IPS DF 19.7 (cell line): ENCODE measurements around the gene SETX.

ENCODE experiments used
- DNase-seq: peaks from one replicate; pipeline ENCODE4 v3.0.0-alpha.2; 2013; ENCODE audit warnings: low read depth, low spot score

The SETX gene

DNA sequence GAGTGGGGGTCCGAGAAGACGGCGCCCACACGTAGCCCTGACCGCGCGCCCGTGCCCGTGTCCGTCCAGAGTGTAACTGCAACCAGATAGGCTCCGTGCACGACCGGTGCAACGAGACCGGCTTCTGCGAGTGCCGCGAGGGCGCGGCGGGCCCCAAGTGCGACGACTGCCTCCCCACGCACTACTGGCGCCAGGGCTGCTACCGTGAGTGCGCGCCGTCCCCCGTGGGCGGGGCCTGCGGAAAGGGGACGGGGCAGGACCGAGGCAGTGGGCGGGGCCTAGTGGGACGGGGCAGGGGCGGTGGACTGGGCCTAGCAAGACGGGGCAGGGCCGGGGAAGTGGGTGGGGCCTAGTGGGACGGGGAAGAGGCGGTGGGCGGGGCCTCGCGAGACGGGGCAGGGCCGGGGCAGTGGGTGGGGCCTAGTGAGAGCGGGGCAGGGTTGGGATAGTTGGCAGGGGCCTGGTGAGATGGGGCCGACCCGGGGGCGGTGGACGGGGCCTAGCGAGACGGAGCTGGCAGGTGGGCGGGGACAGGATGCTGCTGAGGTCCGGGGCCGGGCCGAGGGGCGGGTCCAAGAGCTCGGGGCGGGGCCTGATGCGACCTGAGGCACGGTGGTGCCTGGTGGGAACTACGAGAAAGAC, 113.8 kb downstream of the SETX start:
- DNase-seq: peak; percentile 76

DNA sequence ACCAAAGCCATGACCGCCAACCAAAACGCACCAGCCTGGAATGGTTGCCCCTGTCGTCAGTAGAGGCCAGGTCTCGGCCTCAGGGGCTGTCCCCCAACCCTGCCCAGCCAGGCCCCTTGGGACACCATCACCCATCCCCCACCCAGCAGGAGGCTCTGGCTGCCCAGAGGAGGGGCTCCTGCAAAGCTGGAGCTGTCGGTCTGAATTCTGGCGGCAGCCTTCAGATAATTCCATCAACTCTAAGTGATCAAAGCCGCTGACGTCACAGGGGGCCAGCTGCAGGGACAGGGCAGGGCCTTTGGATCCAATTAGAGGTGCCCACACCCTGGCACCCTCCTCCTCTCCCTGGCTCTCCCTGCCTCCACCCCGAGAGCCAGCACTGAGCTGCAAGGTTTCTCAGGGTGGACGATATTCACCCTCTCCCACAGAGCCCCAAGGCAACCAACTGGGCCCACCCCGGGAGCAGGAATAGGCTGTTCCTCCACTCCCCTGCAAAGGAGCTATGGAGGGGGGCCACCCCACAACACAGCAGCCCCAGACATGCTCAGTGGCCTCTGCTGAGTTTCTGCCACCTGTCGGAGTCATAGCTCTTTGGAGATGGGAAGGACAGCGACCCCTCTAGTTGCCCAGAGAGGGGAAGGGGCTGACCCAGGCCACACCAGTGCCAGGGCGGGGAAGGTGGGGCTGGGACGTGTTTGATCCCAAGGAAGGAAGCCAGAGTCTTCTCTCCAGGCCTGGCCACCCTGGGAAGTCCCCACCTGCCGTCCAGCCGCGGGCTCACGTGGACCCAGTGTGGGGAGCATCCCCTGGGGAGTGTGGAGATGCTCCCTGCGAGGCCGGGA, 114.6 kb downstream of the SETX start:
- no peak for DNase-seq

DNA sequence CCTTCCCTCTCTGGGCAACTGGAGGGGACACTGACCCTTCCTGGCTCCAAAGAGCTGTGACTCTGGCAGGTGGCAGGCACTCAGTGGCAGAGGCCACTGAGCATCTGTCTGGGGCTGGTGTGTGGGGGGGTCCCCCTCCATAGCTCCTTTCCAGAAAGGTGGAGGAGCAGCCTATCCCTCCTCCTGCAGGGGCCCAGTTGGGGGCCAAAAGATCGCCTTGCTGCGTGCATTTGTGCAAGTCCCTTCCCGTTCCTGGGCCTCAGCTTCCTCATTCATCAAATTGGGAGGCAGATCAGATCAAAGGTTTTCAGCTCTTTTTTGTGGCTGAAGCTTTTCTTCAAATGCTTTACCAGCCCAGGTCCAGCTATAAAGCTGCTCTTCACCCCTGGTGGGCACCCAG, 115.3 kb downstream of the SETX start:
- DNase-seq: no peak

DNA sequence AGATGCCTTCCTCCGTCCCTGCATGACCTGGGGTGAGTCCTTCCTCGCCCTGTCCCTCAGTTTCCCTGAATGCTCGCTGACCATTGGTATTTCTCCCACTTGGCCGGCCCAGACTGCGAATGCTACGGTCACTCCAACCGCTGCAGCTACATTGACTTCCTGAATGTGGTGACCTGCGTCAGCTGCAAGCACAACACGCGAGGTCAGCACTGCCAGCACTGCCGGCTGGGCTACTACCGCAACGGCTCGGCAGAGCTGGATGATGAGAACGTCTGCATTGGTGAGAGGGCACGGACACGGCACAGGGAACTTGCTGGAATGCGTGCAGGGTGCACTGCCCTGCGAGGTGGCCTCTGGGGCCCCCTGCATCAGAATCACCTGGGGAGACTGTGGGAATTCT, 115.8 kb downstream of the SETX start:
- no peak for DNase-seq

DNA sequence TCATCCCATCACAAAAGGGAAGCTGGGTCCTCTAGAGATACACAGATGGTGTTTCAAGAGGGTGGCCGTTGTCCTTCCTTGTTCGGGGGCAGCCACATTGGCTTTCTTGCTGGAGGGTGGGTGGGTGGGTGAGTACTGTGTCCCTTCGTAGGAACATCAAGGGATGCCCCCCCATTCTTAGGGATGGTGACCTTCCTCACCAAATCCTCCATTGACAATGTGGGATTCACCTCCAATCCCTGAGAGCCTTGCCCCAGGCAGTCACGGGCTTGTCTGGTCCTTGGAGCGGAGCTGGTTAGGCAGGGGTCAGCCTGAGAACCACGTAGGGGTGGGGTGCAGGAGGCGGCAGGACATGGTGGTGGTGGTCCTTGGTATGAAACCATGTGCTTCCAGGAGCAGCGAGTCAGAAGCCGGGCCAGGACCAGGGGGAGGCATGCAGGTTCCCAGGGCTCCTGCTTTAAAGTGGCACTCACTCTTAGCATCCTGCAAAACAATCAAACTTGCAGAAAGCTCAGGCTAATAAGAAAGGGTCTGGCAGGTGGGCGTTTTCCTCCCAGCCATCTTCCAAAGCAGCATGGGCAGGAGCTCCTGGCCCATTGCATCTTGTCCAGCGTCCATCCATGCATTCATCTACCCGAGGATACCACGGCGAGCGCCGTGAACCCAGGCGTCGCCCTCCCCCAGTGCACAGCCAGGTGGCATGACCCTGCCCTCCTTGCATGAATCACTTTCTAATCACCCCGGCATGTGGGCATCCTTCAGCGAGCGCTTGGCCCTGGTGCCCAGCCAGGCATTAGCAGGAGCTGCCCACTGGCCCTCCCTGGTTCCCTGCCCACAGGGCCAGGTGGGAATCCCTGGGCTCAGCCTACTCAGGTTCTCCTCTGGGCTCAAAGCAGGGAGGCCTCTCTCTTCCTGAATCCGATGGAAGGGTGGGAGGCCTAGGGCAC, 116.5 kb downstream of the SETX start:
- DNase-seq: no peak

DNA sequence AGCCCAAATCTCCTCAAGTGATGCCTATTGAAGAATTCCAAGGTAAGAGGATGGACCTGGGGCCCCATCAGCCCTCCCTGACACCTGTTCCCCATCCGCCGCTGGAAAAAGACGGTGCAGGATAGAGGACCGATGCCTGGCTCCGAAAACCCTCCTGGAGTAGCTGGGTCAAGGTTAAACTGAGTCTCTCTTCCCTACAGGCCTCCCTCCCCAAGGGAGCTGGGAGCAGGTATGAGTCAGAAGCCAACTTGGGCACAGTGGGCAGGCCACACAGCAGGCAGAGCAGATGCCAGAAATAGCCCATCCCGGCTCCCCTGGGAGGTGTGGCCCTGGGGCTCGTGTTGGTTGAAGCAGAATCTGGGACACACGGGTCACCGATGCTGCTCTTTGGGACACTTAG, 117.3 kb downstream of the SETX start:
- DNase-seq: no peak

DNA sequence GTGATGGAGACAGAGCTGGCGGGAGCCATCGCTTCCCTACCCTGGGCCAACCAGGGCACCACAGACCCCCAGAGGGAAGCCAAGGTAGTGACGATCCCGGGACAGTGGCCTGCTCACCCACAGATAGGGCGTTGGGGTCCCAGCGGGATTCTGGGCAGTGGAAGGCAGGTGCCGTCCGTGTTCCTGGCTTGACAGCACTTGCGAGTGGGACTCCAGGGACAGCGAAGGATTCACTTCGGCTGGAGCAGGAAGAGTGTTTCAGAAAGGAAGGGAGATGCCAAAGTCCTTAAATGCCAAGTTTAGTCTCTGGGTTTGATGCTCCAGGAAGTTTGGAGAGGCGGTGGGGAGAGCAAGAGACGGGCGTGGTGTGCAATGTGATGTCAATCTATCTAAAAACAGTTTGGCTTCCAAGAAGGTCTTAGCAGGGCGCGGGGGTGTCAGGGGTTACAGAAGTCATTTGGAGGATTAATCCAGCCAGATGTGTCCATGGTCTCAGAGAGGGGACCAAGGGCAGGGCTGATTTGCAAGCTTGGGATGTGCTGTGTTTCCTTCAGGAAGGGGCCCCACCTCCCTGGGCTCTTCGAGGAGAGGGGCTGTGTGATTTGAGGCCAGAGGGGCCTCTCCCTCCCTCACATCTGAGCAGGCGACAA, 118.0 kb downstream of the SETX start:
- DNase-seq: no peak

DNA sequence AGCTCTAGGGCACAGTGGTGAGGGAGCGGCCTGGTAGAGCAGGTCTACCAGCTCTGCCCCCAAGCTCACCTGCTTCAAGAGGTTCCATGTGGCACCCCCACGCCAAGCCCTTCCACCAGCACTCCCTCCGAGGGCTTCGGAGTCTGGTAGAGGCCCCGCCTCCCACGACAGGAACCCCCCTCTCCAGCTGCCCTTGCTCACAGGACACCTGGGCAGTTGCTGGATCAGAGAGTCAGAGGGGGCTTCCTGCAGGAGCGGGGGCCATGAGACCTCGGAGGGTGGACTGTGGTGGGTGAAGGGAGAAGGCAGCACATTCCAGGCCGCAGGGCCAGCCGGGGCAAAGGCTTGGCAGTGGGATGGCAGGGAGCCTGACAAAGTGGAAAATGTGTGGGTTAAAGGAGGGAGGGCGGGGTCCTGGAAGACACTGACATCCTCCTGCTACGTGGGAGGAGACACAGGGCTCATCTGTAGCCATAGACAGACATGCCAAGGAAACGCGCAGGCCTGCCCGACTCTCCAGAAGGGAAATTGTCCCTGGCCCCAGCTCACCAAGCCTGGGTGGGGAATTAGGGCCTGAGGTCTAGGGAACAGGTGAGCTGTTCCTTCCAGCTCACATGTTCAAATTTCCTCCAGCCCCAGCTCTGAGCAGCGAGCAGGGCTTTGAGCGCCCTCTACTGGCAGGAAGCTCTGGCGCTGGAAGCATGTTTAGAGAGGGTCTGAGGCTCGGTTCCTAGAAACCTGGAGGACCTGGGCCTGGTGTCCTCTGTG, 118.7 kb downstream of the SETX start:
- peak; percentile 59 for DNase-seq

DNA sequence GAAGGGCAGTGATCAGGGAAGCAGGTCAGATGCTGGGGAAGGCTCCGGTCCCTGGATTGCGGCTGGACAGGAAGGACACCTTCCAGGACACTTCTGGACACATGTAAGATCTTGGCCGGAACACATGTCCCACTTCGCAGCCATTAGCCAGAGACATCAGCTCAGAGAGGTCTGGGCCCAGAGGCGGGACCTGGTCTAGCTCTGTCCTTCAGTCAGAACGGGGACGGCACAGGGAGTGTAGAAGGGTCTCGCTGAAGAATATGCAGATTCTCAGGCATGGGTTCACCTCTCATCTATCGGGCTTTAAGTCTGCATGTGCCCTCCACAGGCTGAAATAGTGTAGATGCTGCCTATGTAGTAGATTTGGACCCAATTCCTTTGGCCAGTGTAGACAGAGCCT, 119.7 kb downstream of the SETX start:
- no peak for DNase-seq

DNA sequence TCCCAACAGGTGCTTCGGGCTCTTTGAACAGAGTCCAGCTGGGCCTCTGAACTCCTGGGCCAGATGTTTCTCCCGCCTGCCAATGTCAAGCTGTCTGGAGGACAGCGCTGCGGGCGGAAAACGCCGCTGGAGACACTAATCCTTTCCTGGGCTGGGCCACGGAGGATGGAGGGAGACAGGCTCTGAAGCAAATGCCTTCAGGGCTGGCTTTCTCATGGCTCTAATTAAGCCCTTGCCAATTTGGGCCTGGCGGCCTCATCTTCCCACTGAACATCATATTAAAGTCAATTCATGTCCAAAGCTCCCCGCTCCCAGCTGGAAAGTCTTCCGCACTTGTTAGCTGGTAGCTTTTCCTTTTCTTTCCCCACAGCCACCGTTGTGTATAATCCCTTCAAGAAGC, 120.3 kb downstream of the SETX start:
- DNase-seq: no peak

DNA sequence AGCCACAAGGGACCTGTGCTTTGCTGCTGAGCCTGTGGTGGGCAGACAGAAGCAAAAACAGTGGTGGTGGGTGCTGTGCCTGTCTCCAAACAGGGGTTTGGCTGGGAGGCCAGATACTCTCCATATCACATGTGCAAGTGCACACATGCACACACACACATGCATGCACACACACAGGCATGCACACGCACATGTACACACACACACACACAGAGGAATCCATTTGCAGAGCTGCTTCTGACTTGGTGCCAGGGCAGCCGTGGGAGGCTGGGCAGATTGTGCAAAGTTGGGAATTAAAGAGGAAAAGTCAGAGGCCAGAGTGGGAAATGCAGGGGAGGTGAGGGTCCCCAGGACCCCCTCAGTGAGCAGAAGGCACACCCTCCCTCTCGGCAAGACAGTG, 121.6 kb downstream of the SETX start:
- no peak for DNase-seq

DNA sequence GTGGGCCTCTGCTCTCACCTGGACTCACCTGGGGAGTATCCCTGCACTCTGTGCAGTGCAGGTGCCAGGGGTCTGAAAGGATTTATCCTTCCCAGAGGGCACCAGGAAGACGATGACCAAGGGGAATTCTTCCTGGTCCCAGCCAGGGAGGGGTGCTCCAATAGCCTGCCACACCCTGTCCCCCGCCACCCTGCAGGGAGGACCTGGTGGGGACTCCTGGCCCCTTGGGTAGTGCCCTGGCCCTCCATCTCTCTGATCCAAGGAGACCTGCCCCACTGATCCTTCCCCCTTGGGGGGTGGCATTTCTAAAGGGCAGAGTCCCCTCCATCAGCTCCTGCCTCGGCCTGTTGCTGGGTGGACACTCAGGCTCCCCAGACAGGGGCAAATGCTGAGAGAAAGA, 122.3 kb downstream of the SETX start:
- DNase-seq: no peak

DNA sequence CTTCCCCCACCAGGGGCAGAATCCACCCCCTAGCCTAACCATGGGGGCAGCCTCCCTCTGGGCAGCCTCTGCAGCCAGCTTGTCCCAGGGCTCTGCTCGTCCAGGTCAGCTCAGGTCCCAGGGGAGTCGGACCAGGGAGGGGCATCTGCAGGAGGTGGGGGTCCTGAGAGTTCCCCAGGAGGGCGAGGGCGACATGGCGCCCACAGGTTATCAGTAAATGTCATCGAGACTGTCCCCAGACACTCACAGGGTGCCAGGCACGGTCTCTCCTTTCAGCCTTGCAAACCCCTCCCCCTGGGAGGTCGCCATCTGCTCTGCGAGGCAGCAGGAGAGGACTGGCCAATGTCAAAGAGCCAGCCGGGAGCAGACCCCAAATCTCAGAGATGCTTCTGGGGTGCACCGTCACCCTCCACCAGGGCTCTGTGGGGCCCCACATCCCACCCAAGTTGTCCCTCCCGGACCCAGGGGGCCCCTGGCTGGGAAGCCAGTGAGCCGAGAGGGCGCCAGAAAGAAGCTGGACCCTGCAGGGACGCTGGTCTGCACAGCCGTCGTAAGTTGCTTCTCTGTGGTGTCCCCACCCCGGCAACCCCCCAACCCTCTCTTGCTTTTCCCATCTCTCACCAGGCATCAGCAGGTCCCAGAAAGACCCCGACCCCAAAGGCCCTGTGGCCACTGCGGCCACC, 123.6 kb downstream of the SETX start:
- DNase-seq: no peak

DNA sequence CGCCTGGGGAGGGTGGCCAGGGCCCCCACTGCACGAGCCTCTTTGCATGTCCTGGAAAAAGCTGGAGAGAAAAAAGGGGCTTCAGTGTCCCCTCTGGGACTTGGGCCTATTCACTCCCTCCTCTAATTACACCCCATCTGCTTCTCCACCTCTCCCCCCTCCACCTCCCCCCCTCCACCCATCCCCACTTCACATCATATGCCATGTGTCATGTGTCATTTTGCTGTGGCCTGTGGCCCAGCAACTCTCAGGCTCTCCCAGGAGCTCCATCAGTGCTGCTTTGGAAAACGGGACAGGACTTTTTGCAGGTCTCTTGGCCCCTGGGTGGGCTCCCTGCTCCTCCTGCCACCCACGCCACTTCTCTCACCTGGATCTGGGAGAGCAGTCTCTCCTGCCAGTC, 124.2 kb downstream of the SETX start:
- DNase-seq: no peak

DNA sequence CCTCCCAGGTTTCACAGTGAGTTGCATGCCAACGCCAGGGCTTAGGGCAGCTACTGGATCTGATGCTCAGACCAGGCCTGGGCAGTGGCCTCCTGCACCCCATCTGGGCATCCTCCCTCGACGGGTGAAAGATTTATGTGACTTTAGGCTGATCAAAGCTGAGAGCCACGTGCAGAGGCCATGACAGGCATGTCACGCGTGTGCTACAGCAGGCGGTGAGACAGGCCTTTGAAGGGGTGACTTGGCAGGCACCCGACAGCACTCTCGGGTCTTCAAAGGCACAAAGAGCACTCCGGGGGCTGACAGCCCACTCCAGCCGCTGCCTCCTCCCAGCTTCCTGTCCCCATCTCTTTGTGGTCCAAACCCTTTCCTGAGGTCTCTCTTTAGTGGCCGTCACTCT, 126.7 kb downstream of the SETX start:
- DNase-seq: no peak

DNA sequence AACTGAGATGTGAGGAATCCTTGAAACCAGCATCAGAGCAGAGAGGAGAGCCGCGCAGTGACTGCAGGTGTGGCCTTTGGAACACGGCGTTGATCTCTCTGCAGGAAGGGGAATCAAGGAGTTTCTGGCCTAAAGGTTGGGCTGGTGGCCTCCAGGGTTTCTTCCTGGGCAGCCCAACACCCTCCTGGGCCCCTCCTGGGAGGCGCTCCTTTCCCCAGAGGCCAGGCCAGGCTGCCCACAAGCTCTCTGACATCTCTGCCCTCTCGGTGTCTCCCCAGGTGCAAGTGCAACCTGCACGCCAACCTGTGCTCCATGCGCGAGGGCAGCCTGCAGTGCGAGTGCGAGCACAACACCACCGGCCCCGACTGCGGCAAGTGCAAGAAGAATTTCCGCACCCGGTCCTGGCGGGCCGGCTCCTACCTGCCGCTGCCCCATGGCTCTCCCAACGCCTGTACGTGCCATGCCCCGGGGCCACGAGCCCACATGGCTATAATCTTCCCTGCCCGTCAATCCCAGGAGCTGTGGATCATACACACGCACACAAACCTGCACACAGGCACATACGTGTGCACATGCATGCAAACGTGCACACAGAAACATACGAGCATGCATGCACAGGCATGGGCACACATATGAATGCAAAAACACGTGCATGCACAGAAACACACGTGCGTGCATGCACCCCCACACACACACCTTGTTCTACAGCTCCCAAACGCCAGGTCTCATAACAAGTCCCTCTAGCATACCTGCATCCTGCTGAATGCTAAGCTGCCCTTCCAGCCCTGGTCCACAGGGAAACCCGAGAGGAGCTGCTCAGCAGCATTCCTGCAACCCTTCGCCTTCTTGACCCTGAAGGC, 128.0 kb downstream of the SETX start:
- DNase-seq: no peak

DNA sequence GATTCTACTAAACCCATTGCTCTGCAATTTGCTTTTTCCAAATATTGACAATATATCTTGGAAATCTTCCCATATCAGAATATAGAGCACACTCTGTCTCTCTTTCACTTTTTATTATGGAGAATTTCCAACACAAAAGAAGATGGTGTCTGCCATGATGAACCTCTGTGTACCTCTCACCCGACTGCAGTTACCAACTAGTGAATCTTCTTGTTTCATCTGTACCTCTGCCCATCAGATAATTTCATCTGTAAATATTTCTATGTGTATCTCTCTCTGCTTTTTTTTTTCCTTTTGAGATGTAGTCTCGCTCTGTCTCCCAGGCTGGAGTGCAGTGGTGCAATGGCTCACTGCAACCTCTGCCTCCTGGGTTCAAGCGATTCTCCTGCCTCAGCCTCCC, 130.1 kb downstream of the SETX start:
- DNase-seq: no peak

DNA sequence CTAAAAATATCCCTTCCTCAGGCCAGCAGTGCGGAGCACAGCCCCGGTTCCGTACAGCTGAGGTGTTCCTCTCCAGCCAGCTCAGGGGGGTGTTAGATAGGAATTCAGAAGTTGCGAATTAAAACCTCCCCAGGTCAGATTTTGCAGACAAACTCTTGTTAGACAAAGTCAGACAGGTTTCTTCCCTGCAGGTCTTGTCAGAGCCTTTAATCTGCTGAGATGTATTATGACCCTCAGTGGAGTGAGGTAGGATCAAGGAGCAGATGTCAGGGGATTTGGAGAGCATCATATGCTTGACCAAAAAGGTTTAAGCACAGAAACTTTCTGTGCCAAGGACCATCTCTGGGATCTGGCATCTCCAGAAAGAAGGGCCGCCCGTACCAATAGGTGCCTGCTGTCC, 132.8 kb downstream of the SETX start:
- no peak for DNase-seq

DNA sequence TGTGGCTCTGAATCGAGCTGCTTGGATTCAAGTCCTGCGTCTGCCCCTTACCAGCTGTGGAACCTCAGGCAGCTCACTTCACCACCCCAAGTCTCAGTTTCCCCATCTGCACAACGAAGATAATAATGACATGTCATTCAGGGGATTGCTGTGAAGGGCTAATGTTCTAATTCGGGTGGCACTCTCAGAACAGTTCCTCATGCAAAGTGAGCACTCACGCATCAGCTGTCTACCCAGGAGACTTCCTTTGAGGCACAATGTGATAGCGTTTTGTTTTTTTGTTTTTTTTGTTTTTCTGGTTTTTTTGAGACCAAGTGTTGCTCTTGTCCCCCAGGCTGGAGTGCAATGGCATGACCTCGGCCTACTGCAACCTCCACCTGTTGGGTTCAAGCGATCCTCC, 136.6 kb downstream of the SETX start:
- DNase-seq: no peak
